Type B pancreatic cell (in vitro differentiated cells): ENCODE measurements around the gene MGMT. TPM values are rescaled to one million over a fixed set of nuclear protein-coding genes. Genes with fewer than 3 reads are reported as not detected.

Experiments
- DNase-seq: peaks from one replicate; pipeline ENCODE4 v3.0.0; 2021; ENCODE audit warnings: mixed read lengths; ENCODE audit not compliant: unreplicated experiment; ENCODE audit errors: extremely low spot score
- H3K27ac Mint-ChIP-seq: 2 replicates; pipeline ENCODE4 v1.8.0; 2021; ENCODE audit warnings: mild to moderate bottlenecking, mixed read lengths
- H3K27me3 Mint-ChIP-seq: 2 replicates; pipeline ENCODE4 v1.8.0; 2021; ENCODE audit warnings: mixed read lengths
- H3K36me3 Mint-ChIP-seq: 2 replicates; pipeline ENCODE4 v1.8.0; 2021; ENCODE audit warnings: mixed read lengths
- H3K4me1 Mint-ChIP-seq: one replicate; pipeline ENCODE4 v1.8.0; 2021; ENCODE audit warnings: mixed read lengths; ENCODE audit not compliant: unreplicated experiment
- H3K4me3 Mint-ChIP-seq: 2 replicates; pipeline ENCODE4 v1.8.0; 2021; ENCODE audit warnings: mild to moderate bottlenecking, mixed read lengths
- H3K9me3 Mint-ChIP-seq: 2 replicates; pipeline ENCODE4 v1.8.0; 2021; ENCODE audit warnings: mixed read lengths
- total RNA-seq: library from RNA; stranded (reverse); gene quantifications from 2 replicates; pipeline ENCODE4 v1.2.1, GENCODE V29; 2021; ENCODE audit warnings: low replicate concordance
- TF ChIP-seq, protein P1 (sequence below): fragments of 200-600 bp; sonication (generic); conservative IDR thresholded peaks from 2 replicates; pipeline ENCODE4 v1.5.0; 2021; ENCODE audit warnings: antibody characterized with exemption, mild to moderate bottlenecking

The MGMT gene
- total RNA-seq, 1 donor from 2014 or later, result 18.8 TPM

- Mint-ChIP-seq H3K9me3 (no peaks in the 10 kb centered on the region), H3K4me1 (no peaks in the 10 kb centered on the region), H3K4me3 (no peak overlapping the region), H3K27ac (no peak overlapping the region), H3K27me3 (no peaks in the 10 kb centered on the region), H3K36me3 (peaks cover 17% of the 10 kb centered on the region)
- TF ChIP-seq, protein P1, sequence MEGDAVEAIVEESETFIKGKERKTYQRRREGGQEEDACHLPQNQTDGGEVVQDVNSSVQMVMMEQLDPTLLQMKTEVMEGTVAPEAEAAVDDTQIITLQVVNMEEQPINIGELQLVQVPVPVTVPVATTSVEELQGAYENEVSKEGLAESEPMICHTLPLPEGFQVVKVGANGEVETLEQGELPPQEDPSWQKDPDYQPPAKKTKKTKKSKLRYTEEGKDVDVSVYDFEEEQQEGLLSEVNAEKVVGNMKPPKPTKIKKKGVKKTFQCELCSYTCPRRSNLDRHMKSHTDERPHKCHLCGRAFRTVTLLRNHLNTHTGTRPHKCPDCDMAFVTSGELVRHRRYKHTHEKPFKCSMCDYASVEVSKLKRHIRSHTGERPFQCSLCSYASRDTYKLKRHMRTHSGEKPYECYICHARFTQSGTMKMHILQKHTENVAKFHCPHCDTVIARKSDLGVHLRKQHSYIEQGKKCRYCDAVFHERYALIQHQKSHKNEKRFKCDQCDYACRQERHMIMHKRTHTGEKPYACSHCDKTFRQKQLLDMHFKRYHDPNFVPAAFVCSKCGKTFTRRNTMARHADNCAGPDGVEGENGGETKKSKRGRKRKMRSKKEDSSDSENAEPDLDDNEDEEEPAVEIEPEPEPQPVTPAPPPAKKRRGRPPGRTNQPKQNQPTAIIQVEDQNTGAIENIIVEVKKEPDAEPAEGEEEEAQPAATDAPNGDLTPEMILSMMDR, result no peak
- DNase-seq, result no peak
Measured at GRCh38 chr10:129725890-129726631, 259.0 kb downstream of the MGMT start.

DNA sequence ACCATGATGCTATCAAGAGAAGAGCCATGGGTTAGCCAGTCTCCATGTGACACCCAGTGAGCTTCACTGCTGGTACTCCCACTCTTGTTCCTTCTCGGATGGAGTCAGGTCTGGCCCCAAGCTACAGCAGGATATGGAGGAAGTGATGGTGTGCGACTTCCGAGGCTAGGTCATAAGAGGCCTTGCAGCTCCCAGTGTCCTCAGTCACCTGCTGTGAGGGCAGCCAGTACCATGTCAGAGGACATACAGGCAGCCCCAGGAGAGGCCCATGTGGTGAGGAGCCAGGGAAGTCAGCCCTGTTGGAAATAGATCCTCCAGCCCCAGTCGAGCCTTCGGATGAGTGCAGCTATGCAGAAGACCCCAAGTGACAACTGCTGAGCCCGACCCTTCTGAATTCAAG is 260.0 kb downstream of the MGMT start:
- no peak overlapping the region for H3K4me3 Mint-ChIP-seq
- no peak for DNase-seq
- peaks cover 15% of the 10 kb centered on the region for H3K36me3 Mint-ChIP-seq
- TF ChIP-seq, protein P1, result no peak
- no peaks in the 10 kb centered on the region for H3K27me3 Mint-ChIP-seq
- no peak overlapping the region for H3K27ac Mint-ChIP-seq
- H3K9me3 Mint-ChIP-seq, result no peaks in the 10 kb centered on the region
- H3K4me1 Mint-ChIP-seq, result no peaks in the 10 kb centered on the region

DNA sequence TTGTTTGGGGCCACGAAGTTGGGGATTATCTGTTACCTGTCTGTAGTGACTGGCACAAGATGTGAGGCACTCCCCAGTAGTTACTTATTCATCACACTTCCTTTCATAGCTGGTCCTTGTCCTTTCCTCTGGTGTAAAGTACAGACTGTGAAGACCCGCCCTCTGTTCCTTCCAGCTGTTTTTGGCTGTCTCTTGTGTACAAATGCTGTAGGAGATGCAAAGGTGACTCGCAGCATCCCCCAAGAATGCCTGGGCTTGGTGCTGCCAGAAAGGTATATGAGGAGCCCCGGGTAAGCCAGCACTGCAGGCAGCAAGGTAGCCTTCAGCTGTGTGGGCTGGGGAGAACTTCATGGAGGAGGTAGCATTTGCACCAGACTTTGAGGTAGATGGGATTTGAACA is 260.5 kb downstream of the MGMT start:
- no peak overlapping the region for H3K4me3 Mint-ChIP-seq
- DNase-seq, result no peak
- no peaks in the 10 kb centered on the region for H3K27me3 Mint-ChIP-seq
- TF ChIP-seq, protein P1, result no peak
- H3K4me1 Mint-ChIP-seq, result no peaks in the 10 kb centered on the region
- no peak overlapping the region for H3K27ac Mint-ChIP-seq
- peaks cover 12% of the 10 kb centered on the region for H3K36me3 Mint-ChIP-seq
- no peaks in the 10 kb centered on the region for H3K9me3 Mint-ChIP-seq

DNA sequence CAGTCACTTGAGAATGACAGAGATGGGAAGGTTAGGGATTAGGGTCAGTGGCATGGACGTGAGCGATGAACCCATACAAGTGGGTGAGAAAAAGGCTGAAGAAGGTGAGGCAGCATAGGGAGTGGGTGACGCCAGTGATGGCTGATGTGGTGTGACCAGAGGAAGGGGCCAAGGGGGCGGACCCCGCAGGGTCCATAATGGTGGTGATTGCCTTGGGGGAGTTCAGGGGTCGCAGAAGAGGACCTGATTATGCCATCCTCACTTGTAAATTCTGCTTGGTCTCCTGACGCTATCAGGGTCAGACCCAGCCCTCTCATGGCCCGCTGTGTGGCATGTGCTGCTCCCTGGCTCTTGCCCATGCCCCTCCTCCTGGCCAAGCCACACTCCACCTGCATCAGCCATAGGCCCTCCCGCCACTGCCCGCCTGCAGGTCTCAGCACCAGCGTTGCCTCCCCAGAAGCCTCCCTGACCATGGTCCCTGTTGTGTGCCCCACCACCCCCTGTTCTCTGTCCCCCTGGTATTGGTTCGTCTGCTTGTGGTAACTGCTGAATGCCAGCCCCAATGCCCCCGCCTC is 261.3 kb downstream of the MGMT start:
- H3K27me3 Mint-ChIP-seq, result no peaks in the 10 kb centered on the region
- peak; percentile 65 for DNase-seq
- TF ChIP-seq, protein P1, result no peak
- peaks cover 9% of the 10 kb centered on the region for H3K36me3 Mint-ChIP-seq
- H3K27ac Mint-ChIP-seq, result no peak overlapping the region
- H3K4me1 Mint-ChIP-seq, result no peaks in the 10 kb centered on the region
- H3K4me3 Mint-ChIP-seq, result no peak overlapping the region
- H3K9me3 Mint-ChIP-seq, result no peaks in the 10 kb centered on the region

DNA sequence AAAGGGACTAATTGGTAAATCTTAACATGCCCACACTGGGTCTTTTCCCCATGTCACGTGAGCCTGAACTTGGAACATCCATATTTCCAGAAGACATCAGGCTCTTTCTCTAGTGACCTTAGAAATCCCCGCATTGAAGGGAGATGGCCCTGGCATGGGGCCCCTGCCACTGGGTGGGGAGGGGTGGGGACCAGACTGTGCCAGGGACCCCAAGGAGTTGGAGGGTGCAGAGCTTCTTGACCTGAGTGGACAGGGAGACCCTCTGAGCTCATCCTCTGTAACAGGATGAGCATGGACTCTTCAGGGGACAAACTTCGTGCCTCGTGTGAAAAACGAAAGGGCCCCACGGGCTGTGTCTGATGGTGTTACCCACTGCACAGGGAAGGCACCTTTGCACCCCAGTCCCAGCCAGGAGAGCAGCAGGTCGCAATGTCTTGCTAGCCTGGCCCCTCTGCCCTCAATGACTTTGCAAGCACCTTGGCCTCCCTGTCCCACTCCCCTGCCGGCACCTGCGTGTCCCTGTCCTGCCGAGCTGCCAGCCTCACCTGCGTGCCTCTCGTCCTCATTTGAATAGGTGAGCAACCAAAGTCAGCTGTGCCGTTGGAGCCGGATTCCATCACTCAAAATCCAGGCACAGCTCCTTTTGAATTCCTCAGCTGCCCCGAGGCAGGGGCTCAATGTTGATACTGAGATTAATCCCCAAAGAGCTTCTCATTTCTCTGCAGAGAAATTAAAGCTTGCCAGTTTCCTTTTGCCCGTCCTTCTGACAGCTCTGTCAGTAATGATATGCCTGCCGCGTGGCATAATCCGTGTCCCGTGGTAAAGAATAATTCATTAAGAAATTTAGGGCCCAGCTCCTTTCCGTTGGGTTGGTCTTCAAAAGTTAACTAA is 262.1 kb downstream of the MGMT start:
- TF ChIP-seq, protein P1, result no peak
- H3K27me3 Mint-ChIP-seq, result no peaks in the 10 kb centered on the region
- H3K9me3 Mint-ChIP-seq, result no peaks in the 10 kb centered on the region

More for the DNA sequence above, 262.1 kb downstream of the MGMT start:
- Mint-ChIP-seq H3K36me3 (peaks cover 7% of the 10 kb centered on the region), H3K27ac (no peak overlapping the region), H3K4me1 (no peaks in the 10 kb centered on the region), H3K4me3 (no peak overlapping the region)
- DNase-seq, result no peak
